Lower leg skin (tissue), 3 donors: ENCODE results near the gene ASIC4.

Source experiments
- CTCF ChIP-seq, 3 donors: fragments of 450-650 bp; IDR thresholded peaks; one replicate each; pipeline ENCODE4 v1.5.1; 2016; ENCODE audit warnings: antibody characterized with exemption in 3 of 3, mild to moderate bottlenecking in 3 of 3, moderate library complexity in 2 of 3
- POLR2A ChIP-seq, 2 donors: fragments of 450-650 bp; IDR thresholded peaks; one replicate each; pipeline ENCODE4 v1.6.1; 2016 to 2017; ENCODE audit warnings: antibody characterized with exemption in 2 of 2, mild to moderate bottlenecking in 1 of 2, moderate library complexity in 1 of 2

DNA sequence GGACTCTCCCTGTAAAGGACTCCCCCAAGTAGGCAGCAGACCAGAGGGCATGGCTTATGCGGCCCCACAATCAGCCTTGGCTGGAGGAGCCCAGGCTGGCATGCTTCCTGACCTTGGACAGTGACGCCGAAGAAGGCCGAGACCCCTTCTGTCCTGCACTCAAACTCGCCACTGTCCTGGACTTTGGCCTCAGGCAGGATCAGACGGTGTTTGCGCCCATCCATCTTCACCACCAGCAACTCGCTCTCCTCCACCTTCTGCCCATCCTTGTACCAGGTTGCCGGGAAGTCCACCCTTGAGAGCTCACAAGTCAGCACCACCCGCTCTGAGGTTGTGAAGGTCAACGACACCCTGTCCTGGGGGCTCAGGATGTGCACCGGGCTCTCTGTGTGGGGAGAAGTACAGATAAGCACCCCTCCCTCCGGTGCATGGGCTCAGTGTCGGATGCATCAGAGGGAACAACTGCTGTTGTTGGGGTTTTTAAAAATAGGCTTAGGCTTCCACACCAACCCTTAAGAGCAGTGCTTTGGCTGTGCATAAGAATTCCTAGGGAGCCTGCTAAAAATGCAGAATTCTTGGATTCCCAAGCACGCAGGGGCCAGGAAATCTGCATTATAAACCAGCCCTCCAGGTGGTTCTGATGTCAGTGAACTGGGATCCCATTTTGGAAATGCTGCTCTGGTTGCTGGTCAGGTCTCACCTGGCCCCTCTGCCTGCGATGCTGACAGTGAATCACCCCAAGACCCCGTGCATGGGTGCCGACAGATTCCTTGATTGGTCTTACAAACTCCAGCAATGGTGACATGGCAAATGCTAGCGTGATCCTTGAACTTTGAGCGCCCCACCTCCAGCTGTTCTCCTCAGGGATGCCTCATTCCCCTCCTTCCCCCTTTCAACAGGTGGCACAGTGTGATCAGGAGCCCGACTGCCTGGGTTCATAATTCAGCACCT is 51.1 kb downstream of the ASIC4 start:
- TF ChIP-seq POLR2A (IDR thresholded peaks at IDR 0.05), result no peak
- no peak for TF ChIP-seq CTCF (IDR thresholded peaks at IDR 0.05)
